Nephron (organoid): ENCODE measurements around the gene CXCL3.

Experiments
- H3K27ac Mint-ChIP-seq, 3 experiments: 2 replicates each; pipeline ENCODE4 v1.8.0; 2020; ENCODE audit warnings: mixed read lengths in 3 of 3, mild to moderate bottlenecking in 2 of 3, moderate library complexity in 1 of 3
- H3K27me3 Mint-ChIP-seq: 2 replicates; pipeline ENCODE4 v1.8.0; 2021; ENCODE audit warnings: low read depth, mild to moderate bottlenecking, moderate library complexity, mixed read lengths
- H3K36me3 Mint-ChIP-seq: 2 replicates; pipeline ENCODE4 v1.8.0; 2020; ENCODE audit warnings: low read depth, mixed read lengths
- H3K4me1 Mint-ChIP-seq: 2 replicates; pipeline ENCODE4 v1.8.0; 2020; ENCODE audit warnings: mixed read lengths
- H3K4me3 Mint-ChIP-seq, 3 experiments: 2 replicates each; pipeline ENCODE4 v1.8.0; 2020; ENCODE audit warnings: mild to moderate bottlenecking in 3 of 3, mixed read lengths in 3 of 3, moderate library complexity in 2 of 3
- H3K9me3 Mint-ChIP-seq: 2 replicates; pipeline ENCODE4 v1.8.0; 2020; ENCODE audit warnings: mixed read lengths
- CTCF ChIP-seq, 3 experiments: fragments of 200-600 bp; sonication (generic); IDR thresholded peaks; one replicate each; pipeline ENCODE4 v1.5.0; 2021; ENCODE audit warnings: antibody characterized with exemption in 3 of 3; ENCODE audit not compliant: unreplicated experiment in 3 of 3

Gene CXCL3

DNA sequence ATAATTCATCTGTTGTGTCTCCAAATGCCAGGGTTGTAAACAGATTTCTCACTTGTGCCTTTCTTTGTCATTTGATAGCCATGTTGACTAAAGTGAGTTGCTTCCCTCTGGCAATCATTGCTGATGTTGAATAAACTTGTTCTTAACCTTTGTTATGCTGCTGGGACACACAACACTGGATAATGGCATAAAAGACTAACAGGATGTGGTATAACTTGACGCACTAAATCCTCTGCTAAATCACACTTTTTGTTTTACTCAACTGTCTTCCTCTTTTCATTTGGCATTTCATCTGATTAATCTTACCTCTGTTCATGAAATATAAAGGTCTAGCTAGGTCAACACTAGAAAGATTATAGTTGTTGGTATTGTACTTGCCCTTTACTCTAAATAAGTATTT lies 22.4 kb downstream of the CXCL3 start:
- Mint-ChIP-seq H3K4me1 (no peaks in the 10 kb centered on the region), H3K9me3 (no peaks in the 10 kb centered on the region), H3K27me3 (no peaks in the 10 kb centered on the region), H3K27ac (no peak overlapping the region), H3K4me3 (no peak overlapping the region), H3K36me3 (no peaks in the 10 kb centered on the region)
- no peak for TF ChIP-seq CTCF (IDR thresholded peaks at IDR 0.05; ENCODE audit: unreplicated experiment in 3 of 3)

DNA sequence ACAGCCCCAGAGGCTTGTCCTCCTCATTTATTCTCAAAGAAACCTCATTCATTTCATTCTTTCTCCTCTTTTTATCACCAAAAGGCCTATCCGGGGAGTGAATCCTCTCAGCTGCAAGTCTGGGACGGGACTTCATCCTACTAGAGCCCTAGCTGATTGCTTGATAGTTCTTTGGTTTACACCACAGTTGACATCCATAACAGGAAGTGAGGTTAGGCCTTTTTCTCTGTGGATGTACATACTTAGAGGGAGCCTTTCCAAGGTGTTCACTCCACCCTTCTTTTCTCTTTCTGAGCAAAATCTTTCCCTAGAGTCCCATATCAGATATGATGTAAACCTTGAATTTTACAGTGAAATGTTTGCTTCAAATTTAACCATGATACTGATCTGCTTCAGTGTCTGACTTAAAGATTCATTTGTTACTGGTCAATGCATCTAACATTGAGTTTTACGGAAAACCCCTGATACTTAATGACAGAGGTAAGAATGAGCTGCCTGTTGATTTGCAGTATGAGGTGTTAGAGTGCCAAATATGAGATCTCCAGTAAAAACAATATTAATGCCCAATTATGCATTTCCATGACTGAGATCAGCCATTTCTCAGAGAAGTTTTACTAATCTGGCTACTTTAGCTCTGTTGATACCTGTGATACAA lies 23.2 kb downstream of the CXCL3 start:
- no peak overlapping the region for H3K4me3 Mint-ChIP-seq
- no peaks in the 10 kb centered on the region for H3K4me1 Mint-ChIP-seq
- H3K9me3 Mint-ChIP-seq = no peaks in the 10 kb centered on the region
- H3K27ac Mint-ChIP-seq = no peak overlapping the region
- no peaks in the 10 kb centered on the region for H3K36me3 Mint-ChIP-seq
- no peak for TF ChIP-seq CTCF (IDR thresholded peaks at IDR 0.05; ENCODE audit: unreplicated experiment in 3 of 3)
- no peaks in the 10 kb centered on the region for H3K27me3 Mint-ChIP-seq

DNA sequence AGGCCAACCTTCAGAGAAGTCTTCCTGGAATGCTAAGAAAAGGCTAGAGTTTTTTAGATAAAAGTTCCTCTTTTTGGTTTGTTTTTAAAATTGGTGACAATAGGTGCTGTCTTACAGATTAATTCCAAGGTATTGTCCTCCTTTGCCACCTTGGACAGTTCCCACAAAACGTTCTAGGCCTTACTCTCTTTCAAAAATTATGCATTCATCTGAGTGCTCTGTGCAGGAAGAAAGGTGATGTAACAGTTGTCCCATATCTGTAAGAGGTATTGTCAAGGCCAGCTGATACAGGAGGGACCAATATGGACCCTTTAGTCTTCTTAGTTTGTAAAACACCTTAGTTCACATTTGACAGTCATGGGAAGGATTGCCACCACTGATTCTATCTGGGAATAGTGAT lies 24.2 kb downstream of the CXCL3 start:
- Mint-ChIP-seq H3K4me1 (no peaks in the 10 kb centered on the region), H3K4me3 (no peak overlapping the region), H3K27me3 (no peaks in the 10 kb centered on the region), H3K27ac (no peak overlapping the region), H3K9me3 (no peaks in the 10 kb centered on the region), H3K36me3 (no peaks in the 10 kb centered on the region)
- no peak for TF ChIP-seq CTCF (IDR thresholded peaks at IDR 0.05; ENCODE audit: unreplicated experiment in 3 of 3)

GRCh38 chr4:74013264-74013663 lies 25.2 kb downstream of the CXCL3 start:
- TF ChIP-seq CTCF (IDR thresholded peaks at IDR 0.05; ENCODE audit: unreplicated experiment in 3 of 3) = no peak
- H3K27me3 Mint-ChIP-seq = no peaks in the 10 kb centered on the region
- no peaks in the 10 kb centered on the region for H3K36me3 Mint-ChIP-seq
- H3K4me3 Mint-ChIP-seq = no peak overlapping the region
- no peaks in the 10 kb centered on the region for H3K9me3 Mint-ChIP-seq
- H3K27ac Mint-ChIP-seq = no peak overlapping the region
- no peaks in the 10 kb centered on the region for H3K4me1 Mint-ChIP-seq

DNA sequence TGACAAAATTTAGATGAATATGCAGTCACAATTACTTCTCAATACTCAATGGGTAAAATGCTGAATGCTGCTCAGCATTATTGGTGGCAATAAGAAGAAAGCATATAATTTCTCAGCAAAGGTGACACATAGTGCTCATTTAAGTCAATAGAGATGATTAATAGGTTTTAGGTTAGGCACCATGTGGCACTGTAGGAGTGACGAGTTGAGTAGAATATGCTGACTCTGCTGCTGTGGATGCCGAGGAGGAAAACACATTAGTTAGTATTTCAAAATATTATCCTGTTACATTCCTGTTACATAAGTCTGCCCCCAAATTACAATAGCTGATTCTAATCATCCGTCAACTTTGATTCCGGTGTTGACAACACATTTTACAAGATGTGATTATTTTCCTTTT lies 26.4 kb downstream of the CXCL3 start:
- Mint-ChIP-seq H3K9me3 (no peaks in the 10 kb centered on the region), H3K4me1 (no peaks in the 10 kb centered on the region), H3K36me3 (no peaks in the 10 kb centered on the region), H3K27me3 (no peaks in the 10 kb centered on the region), H3K4me3 (no peak overlapping the region), H3K27ac (no peak overlapping the region)
- TF ChIP-seq CTCF (IDR thresholded peaks at IDR 0.05; ENCODE audit: unreplicated experiment in 3 of 3) = no peak

DNA sequence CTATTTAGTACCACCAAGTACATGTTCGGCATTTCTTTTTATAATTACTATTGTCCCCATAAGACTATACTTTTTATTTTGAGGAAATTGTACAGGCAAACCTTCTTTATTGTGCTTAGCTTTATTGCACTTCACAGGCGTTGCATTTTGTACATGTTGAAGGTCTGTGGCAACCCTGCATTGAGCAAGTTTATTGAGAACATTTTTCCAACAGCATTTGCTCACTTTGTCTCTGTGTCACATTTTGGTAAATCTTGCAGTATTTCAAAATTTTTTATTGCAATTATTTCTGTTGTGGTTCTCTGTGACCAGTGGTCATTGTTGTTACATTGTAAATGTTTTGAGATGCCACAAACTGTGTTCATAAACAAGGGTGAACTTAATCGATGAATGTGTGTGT lies 29.2 kb downstream of the CXCL3 start:
- H3K36me3 Mint-ChIP-seq = no peaks in the 10 kb centered on the region
- no peak overlapping the region for H3K27ac Mint-ChIP-seq
- H3K4me3 Mint-ChIP-seq = no peak overlapping the region
- TF ChIP-seq CTCF (IDR thresholded peaks at IDR 0.05; ENCODE audit: unreplicated experiment in 3 of 3) = no peak
- H3K9me3 Mint-ChIP-seq = no peaks in the 10 kb centered on the region
- H3K27me3 Mint-ChIP-seq = no peaks in the 10 kb centered on the region
- no peaks in the 10 kb centered on the region for H3K4me1 Mint-ChIP-seq
